ENCODE data around the gene RUNX1.

RUNX1 gene

GRCh38 chr21:34764715-34765284 lies 284.3 kb downstream of the RUNX1 start:
- TF ChIP-seq BACH2 (CRISPR knock-in tag; IDR thresholded peaks at IDR 0.05; ENCODE audit: borderline replicate concordance) (no peak), ZNF565 (CRISPR knock-in tag; conservative IDR thresholded peaks at IDR 0.05; ENCODE audit: low read depth) (no peak)
- no peak for ATAC-seq

- ATAC-seq: no peak
- TF ChIP-seq SNAI2 (CRISPR knock-in tag; IDR thresholded peaks at IDR 0.05) (no peak), RARB (CRISPR knock-in tag; IDR thresholded peaks at IDR 0.05) (no peak), CSDC2 (CRISPR knock-in tag; IDR thresholded peaks at IDR 0.05) (no peak), OSR1 (CRISPR knock-in tag; IDR thresholded peaks at IDR 0.05) (no peak), ZNF70 (CRISPR knock-in tag; IDR thresholded peaks at IDR 0.05) (no peak), ZNF565 (CRISPR knock-in tag; conservative IDR thresholded peaks at IDR 0.05; ENCODE audit: low read depth) (no peak)
- TF ChIP-seq, protein P1, sequence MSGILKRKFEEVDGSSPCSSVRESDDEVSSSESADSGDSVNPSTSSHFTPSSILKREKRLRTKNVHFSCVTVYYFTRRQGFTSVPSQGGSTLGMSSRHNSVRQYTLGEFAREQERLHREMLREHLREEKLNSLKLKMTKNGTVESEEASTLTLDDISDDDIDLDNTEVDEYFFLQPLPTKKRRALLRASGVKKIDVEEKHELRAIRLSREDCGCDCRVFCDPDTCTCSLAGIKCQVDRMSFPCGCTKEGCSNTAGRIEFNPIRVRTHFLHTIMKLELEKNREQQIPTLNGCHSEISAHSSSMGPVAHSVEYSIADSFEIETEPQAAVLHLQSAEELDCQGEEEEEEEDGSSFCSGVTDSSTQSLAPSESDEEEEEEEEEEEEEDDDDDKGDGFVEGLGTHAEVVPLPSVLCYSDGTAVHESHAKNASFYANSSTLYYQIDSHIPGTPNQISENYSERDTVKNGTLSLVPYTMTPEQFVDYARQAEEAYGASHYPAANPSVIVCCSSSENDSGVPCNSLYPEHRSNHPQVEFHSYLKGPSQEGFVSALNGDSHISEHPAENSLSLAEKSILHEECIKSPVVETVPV (CRISPR knock-in tag; IDR thresholded peaks at IDR 0.05): no peak
Measured at GRCh38 chr21:34762786-34763185, 286.3 kb downstream of the RUNX1 start.

DNA sequence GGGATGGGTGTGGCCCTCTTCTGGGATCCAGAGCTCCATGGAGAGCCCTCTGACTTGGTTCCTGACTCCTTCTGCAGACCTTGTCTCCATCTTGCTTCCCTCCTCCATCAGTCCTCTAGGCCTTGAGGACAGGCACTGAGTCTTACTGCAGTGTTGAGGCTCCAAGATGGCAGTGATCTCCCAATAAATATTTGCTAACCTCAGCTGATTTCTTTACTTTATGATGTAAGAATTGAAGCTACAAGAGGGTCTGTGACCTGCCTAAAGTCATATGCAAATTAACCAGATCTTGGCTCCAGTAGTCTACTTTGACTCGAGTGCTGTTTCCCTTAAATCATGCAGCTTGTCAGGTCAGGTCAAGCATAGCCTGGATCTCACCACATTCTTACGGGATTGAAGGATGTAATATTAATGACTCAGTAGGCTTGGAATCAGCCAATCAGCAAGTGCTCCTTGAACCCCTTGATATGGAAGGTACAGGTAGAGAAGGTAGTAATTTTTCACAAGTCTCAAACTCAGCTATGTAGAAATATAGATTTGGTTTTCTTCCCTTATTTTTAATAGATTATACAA lies 287.3 kb downstream of the RUNX1 start:
- TF ChIP-seq TOX (CRISPR knock-in tag; IDR thresholded peaks at IDR 0.05; ENCODE audit: borderline replicate concordance): no peak
- no peak for TF ChIP-seq ZC3H10 (CRISPR knock-in tag; IDR thresholded peaks at IDR 0.05)
- TF ChIP-seq, protein P2, sequence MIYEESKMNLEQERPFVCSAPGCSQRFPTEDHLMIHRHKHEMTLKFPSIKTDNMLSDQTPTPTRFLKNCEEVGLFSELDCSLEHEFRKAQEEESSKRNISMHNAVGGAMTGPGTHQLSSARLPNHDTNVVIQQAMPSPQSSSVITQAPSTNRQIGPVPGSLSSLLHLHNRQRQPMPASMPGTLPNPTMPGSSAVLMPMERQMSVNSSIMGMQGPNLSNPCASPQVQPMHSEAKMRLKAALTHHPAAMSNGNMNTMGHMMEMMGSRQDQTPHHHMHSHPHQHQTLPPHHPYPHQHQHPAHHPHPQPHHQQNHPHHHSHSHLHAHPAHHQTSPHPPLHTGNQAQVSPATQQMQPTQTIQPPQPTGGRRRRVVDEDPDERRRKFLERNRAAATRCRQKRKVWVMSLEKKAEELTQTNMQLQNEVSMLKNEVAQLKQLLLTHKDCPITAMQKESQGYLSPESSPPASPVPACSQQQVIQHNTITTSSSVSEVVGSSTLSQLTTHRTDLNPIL (CRISPR knock-in tag; IDR thresholded peaks at IDR 0.05; ENCODE audit: low read depth): no peak
- no peak for TF ChIP-seq PPARA (CRISPR knock-in tag; IDR thresholded peaks at IDR 0.05; ENCODE audit: borderline replicate concordance)
- TF ChIP-seq ESRRG (CRISPR knock-in tag; IDR thresholded peaks at IDR 0.05): no peak
- TF ChIP-seq SNAI2 (CRISPR knock-in tag; IDR thresholded peaks at IDR 0.05): no peak
- no peak for TF ChIP-seq POU6F1 (CRISPR knock-in tag; IDR thresholded peaks at IDR 0.05; ENCODE audit: borderline replicate concordance, low read depth)
- no peak for TF ChIP-seq PATZ1 (CRISPR knock-in tag; IDR thresholded peaks at IDR 0.05; ENCODE audit: borderline replicate concordance)
- no peak for TF ChIP-seq ZNF8 (CRISPR knock-in tag; IDR thresholded peaks at IDR 0.05)
- no peak for TF ChIP-seq ZNF70 (CRISPR knock-in tag; IDR thresholded peaks at IDR 0.05)
- TF ChIP-seq, protein P1 (CRISPR knock-in tag; IDR thresholded peaks at IDR 0.05): no peak
- TF ChIP-seq OSR1 (CRISPR knock-in tag; IDR thresholded peaks at IDR 0.05): no peak
- no peak for TF ChIP-seq CSDC2 (CRISPR knock-in tag; IDR thresholded peaks at IDR 0.05)
- TF ChIP-seq BACH2 (CRISPR knock-in tag; IDR thresholded peaks at IDR 0.05; ENCODE audit: borderline replicate concordance): no peak
- TF ChIP-seq ZFP30 (CRISPR knock-in tag; IDR thresholded peaks at IDR 0.05): no peak
- TF ChIP-seq, protein P3, sequence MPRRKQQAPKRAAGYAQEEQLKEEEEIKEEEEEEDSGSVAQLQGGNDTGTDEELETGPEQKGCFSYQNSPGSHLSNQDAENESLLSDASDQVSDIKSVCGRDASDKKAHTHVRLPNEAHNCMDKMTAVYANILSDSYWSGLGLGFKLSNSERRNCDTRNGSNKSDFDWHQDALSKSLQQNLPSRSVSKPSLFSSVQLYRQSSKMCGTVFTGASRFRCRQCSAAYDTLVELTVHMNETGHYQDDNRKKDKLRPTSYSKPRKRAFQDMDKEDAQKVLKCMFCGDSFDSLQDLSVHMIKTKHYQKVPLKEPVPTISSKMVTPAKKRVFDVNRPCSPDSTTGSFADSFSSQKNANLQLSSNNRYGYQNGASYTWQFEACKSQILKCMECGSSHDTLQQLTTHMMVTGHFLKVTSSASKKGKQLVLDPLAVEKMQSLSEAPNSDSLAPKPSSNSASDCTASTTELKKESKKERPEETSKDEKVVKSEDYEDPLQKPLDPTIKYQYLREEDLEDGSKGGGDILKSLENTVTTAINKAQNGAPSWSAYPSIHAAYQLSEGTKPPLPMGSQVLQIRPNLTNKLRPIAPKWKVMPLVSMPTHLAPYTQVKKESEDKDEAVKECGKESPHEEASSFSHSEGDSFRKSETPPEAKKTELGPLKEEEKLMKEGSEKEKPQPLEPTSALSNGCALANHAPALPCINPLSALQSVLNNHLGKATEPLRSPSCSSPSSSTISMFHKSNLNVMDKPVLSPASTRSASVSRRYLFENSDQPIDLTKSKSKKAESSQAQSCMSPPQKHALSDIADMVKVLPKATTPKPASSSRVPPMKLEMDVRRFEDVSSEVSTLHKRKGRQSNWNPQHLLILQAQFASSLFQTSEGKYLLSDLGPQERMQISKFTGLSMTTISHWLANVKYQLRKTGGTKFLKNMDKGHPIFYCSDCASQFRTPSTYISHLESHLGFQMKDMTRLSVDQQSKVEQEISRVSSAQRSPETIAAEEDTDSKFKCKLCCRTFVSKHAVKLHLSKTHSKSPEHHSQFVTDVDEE (CRISPR knock-in tag; IDR thresholded peaks at IDR 0.05): no peak
- TF ChIP-seq ZFP3 (CRISPR knock-in tag; IDR thresholded peaks at IDR 0.05): no peak
- no peak for TF ChIP-seq ISL1 (CRISPR knock-in tag; IDR thresholded peaks at IDR 0.05)
- TF ChIP-seq ARNTL (CRISPR knock-in tag; IDR thresholded peaks at IDR 0.05; ENCODE audit: borderline replicate concordance, low read depth): no peak
- no peak for TF ChIP-seq RARB (CRISPR knock-in tag; IDR thresholded peaks at IDR 0.05)
- ATAC-seq: no peak

All from SK-N-SH treated with all-trans-retinoic acid at 6 μM for 48 hours (cell line).